IMR-90 (cell line): ENCODE results near the gene CREB3L1. TPM values are rescaled to one million over a fixed set of nuclear protein-coding genes. Genes with fewer than 3 reads are reported as not detected.

ENCODE experiments used
- ATAC-seq: fragments of 200-7000 bp; cut with Tn5 transposase; 2 replicates; pipeline ENCODE4 v1.9.1; 2020; ENCODE audit warnings: low read depth, mild to moderate bottlenecking, moderate library complexity
- BruUV-seq: library from RNA; stranded (reverse); fragments of 400-500 nt; replicated peaks from 2 replicates; lab custom pipeline; 2021; lab: Mats Ljungman, UMichigan
- CTCF ChIA-PET: fragments of 300-600 bp; formaldehyde crosslinking; extraction: SDS; loops from one replicate; lab custom pipeline; 2021; ENCODE audit warnings: antibody characterized with exemption; lab: Yijun Ruan, JAX
- POLR2A ChIA-PET: fragments of 300-600 bp; sonication (Branson Sonifier 250); formaldehyde crosslinking; loops from one replicate; lab custom pipeline; 2022; ENCODE audit warnings: antibody characterized with exemption; ENCODE audit not compliant: unreplicated experiment; lab: Charles Lee
- DNase-seq: peaks from one replicate; pipeline ENCODE4 v3.0.0; 2013
- H2AFZ ChIP-seq: replicated peaks from 2 replicates; pipeline ENCODE3; 2013; ENCODE audit warnings: low read length, mild to moderate bottlenecking; ENCODE audit not compliant: poor library complexity
- H2AK5ac ChIP-seq: 2 replicates; pipeline ENCODE4 v1.6.1; 2013; ENCODE audit warnings: low read depth, low read length, inconsistent platforms
- H2AK9ac ChIP-seq: replicated peaks from 2 replicates; pipeline ENCODE3; 2013; ENCODE audit warnings: mild to moderate bottlenecking, low read depth, low read length, moderate library complexity; ENCODE audit not compliant: poor library complexity
- H2BK120ac ChIP-seq: 2 replicates; pipeline ENCODE4 v1.6.1; 2013; ENCODE audit warnings: low read depth, low read length, inconsistent platforms
- H2BK15ac ChIP-seq: 3 replicates; pipeline ENCODE4 v1.6.1; 2013; ENCODE audit warnings: low read depth, low read length, inconsistent platforms
- H2BK20ac ChIP-seq: 2 replicates; pipeline ENCODE4 v1.6.1; 2013; ENCODE audit warnings: low read depth, mild to moderate bottlenecking, inconsistent platforms, low read length, moderate library complexity
- H2BK5ac ChIP-seq: 2 replicates; pipeline ENCODE4 v1.6.1; 2013; ENCODE audit warnings: mild to moderate bottlenecking, low read depth, low read length, inconsistent platforms; ENCODE audit not compliant: poor library complexity, severe bottlenecking
- H3K14ac ChIP-seq: replicated peaks from 2 replicates; pipeline ENCODE4 v1.6.1; 2013; ENCODE audit warnings: low read depth, low read length, inconsistent platforms
- H3K18ac ChIP-seq: 2 replicates; pipeline ENCODE4 v1.6.1; 2013; ENCODE audit warnings: low read depth, low read length, control low read depth
- H3K23ac ChIP-seq: 2 replicates; pipeline ENCODE4 v1.6.1; 2013; ENCODE audit warnings: low read depth, low read length, inconsistent platforms
- H3K27ac ChIP-seq: 2 replicates; pipeline ENCODE4 v1.5.1; 2013; ENCODE audit warnings: mild to moderate bottlenecking, control low read depth, low read length; ENCODE audit not compliant: insufficient read depth
- H3K27me3 ChIP-seq: 2 replicates; pipeline ENCODE4 v1.6.1; 2013; ENCODE audit warnings: low read length; ENCODE audit not compliant: control insufficient read depth, insufficient read depth
- H3K36me3 ChIP-seq: 2 replicates; pipeline ENCODE4 v1.6.1; 2013; ENCODE audit warnings: low read length, mixed read lengths; ENCODE audit not compliant: control insufficient read depth, insufficient read depth
- H3K4ac ChIP-seq: 2 replicates; pipeline ENCODE4 v1.6.1; 2013; ENCODE audit warnings: low read depth, low read length, inconsistent platforms
- H3K4me1 ChIP-seq: 2 replicates; pipeline ENCODE4 v1.6.1; 2013; ENCODE audit warnings: low read length, mixed read lengths; ENCODE audit not compliant: control insufficient read depth, insufficient read depth
- H3K4me2 ChIP-seq: 2 replicates; pipeline ENCODE4 v1.6.1; 2013; ENCODE audit warnings: low read depth, mild to moderate bottlenecking, control low read depth, low read length, moderate library complexity
- H3K4me3 ChIP-seq: 2 replicates; pipeline ENCODE4 v1.5.1; 2013; ENCODE audit warnings: low read depth, mild to moderate bottlenecking, control low read depth, low read length, moderate library complexity; ENCODE audit not compliant: insufficient read depth
- H3K56ac ChIP-seq: 2 replicates; pipeline ENCODE4 v1.6.1; 2013; ENCODE audit warnings: low read length, inconsistent platforms; ENCODE audit not compliant: insufficient read depth; ENCODE audit errors: extremely low read depth
- H3K79me1 ChIP-seq, 2 experiments: 2 replicates each; pipeline ENCODE4 v1.6.1; 2013; ENCODE audit warnings: low read length in 2 of 2, inconsistent platforms in 1 of 2, low read depth in 1 of 2
- H3K9ac ChIP-seq: 2 replicates; pipeline ENCODE4 v1.6.1; 2013; ENCODE audit warnings: low read depth, low read length, control low read depth
- H3K9me1 ChIP-seq: 2 replicates; pipeline ENCODE4 v1.6.1; 2013; ENCODE audit warnings: low read length, inconsistent platforms; ENCODE audit not compliant: insufficient read depth
- H3K9me3 ChIP-seq: 2 replicates; pipeline ENCODE4 v1.6.1; 2013; ENCODE audit warnings: low read length; ENCODE audit not compliant: control insufficient read depth, insufficient read depth
- H4K20me1 ChIP-seq: 2 replicates; pipeline ENCODE4 v1.6.1; 2013; ENCODE audit warnings: low read length, inconsistent platforms; ENCODE audit not compliant: insufficient read depth
- H4K5ac ChIP-seq: 2 replicates; pipeline ENCODE4 v1.6.1; 2013; ENCODE audit warnings: mild to moderate bottlenecking, low read depth, low read length, control low read depth
- H4K8ac ChIP-seq, 2 experiments: 2 replicates each; pipeline ENCODE4 v1.6.1; 2013; ENCODE audit warnings: low read depth in 2 of 2, low read length in 2 of 2, control low read depth in 1 of 2, inconsistent platforms in 1 of 2
- H4K91ac ChIP-seq: 2 replicates; pipeline ENCODE4 v1.6.1; 2013; ENCODE audit warnings: low read depth, low read length, inconsistent platforms; ENCODE audit not compliant: insufficient read depth
- CEBPB ChIP-seq: IDR thresholded peaks from 2 replicates; pipeline ENCODE4 v1.6.1; 2012; ENCODE audit warnings: low read depth, low read length, improper control_type of control experiment
- MAFK ChIP-seq: IDR thresholded peaks from 2 replicates; pipeline ENCODE4 v1.6.1; 2012; ENCODE audit warnings: low read depth, low read length, improper control_type of control experiment
- MAZ ChIP-seq: IDR thresholded peaks from 2 replicates; pipeline ENCODE4 v1.6.1; 2012; ENCODE audit warnings: low read depth, mild to moderate bottlenecking, low read length, improper control_type of control experiment, moderate library complexity, borderline replicate concordance
- RFX5 ChIP-seq: IDR thresholded peaks from 2 replicates; pipeline ENCODE4 v1.8.0; 2012; ENCODE audit warnings: low read depth, mild to moderate bottlenecking, low read length, moderate library complexity
- SMC3 ChIP-seq: fragments of 150-350 bp; IDR thresholded peaks from 2 replicates; pipeline ENCODE4 v1.6.1; 2016; ENCODE audit warnings: low read depth, mild to moderate bottlenecking, antibody characterized with exemption, low read length, moderate library complexity
- USF2 ChIP-seq: fragments of 150-350 bp; IDR thresholded peaks from 2 replicates; pipeline ENCODE4 v1.6.1; 2017; ENCODE audit warnings: mild to moderate bottlenecking, antibody characterized with exemption, low read length, low read depth
- WGBS, 2 experiments: methylation state at CpG; one replicate each; pipeline versions ENCODE4 v1.1.5 to v1.1.7; 2013; ENCODE audit warnings: missing lambda C conversion rate in 2 of 2; ENCODE audit not compliant: insufficient read length in 1 of 2; ENCODE audit errors: extremely low coverage in 2 of 2; 5-methylcytosine and 5-hydroxymethylcytosine counted together
- dilution Hi-C: fragments of 300-500 bp; cut with HindIII; formaldehyde crosslinking; loops from one replicate; pipeline ENCODE4 v1.14.3; 2018; ENCODE audit warnings: low sequenced_read_pairs; ENCODE audit not compliant: unreplicated experiment
- in situ Hi-C: fragments of 300-500 bp; cut with MboI; formaldehyde crosslinking; loops from 3 replicates; pipeline ENCODE4 v1.14.3; 2019; ENCODE audit warnings: low sequenced_read_pairs, inconsistent platforms, mixed read lengths
- intact Hi-C: fragments of 100-400 bp; cut with micrococcal nuclease; formaldehyde crosslinking; loops from 2 replicates; pipeline ENCODE4 v1.10.0; 2022
- polyA plus RNA-seq, 3 experiments: library from polyadenylated mRNA; depleted of rRNA; stranded (reverse); fragments of >200 nt; gene quantifications; 2 replicates each; pipeline ENCODE4 v1.2.3, GENCODE V29; 2012; ENCODE audit warnings: low replicate concordance in 1 of 3
- total RNA-seq: library from RNA; depleted of rRNA; stranded (reverse); fragments of >200 nt; gene quantifications from 2 replicates; pipeline ENCODE4 v1.2.3, GENCODE V29; 2012

The CREB3L1 gene
- total and polyA plus RNA-seq, 2 of the 4 experiments (the other 2 are of a cell fraction): 8.1 to 82.3 TPM

GRCh38 chr11:46335271-46335670 lies 57.8 kb downstream of the CREB3L1 start:
- no peaks in the 10 kb centered on the region for H4K20me1 ChIP-seq
- intact Hi-C loops (no loop called here), in situ Hi-C loops (no loop called here), dilution Hi-C loops (no loop called here)
- TF ChIP-seq MAFK (no peak), USF2 (no peak), RFX5 (no peak), MAZ (no peak), CEBPB (no peak), SMC3 (no peak)
- H2AFZ ChIP-seq: no peak overlapping the region
- H3K9me3 ChIP-seq: no peaks in the 10 kb centered on the region
- POLR2A ChIA-PET: no interaction called here
- BruUV-seq: no TSS peak
- no peak overlapping the region for H2BK15ac ChIP-seq
- H2BK5ac ChIP-seq: no peak overlapping the region
- H3K4me2 ChIP-seq: no peak overlapping the region
- H4K8ac ChIP-seq: no peak overlapping the region
- peaks cover 6% of the 10 kb centered on the region for H3K4me1 ChIP-seq
- H2AK9ac ChIP-seq: no peak overlapping the region
- H2BK20ac ChIP-seq: no peak overlapping the region
- peaks cover 45% of the 10 kb centered on the region for H3K27me3 ChIP-seq
- no peak overlapping the region for H3K27ac ChIP-seq
- H3K4me3 ChIP-seq: no peak overlapping the region
- CTCF ChIA-PET: no interaction called here
- no peak overlapping the region for H3K23ac ChIP-seq
- DNase-seq (no peak), ATAC-seq (no peak)
- H3K9me1 ChIP-seq: peaks cover 2% of the 10 kb centered on the region
- no peaks in the 10 kb centered on the region for H3K36me3 ChIP-seq
- no CpG with 5 or more reads among the region's 6 CpGs for WGBS, 2 experiments
- H3K56ac ChIP-seq: no peak overlapping the region
- no peak overlapping the region for H3K9ac ChIP-seq
- H3K18ac ChIP-seq: no peak overlapping the region
- H3K4ac ChIP-seq: no peak overlapping the region
- H3K14ac ChIP-seq: no peak overlapping the region
- H2AK5ac ChIP-seq: no peak overlapping the region
- no peak overlapping the region for H4K91ac ChIP-seq
- H3K79me1 ChIP-seq: no peaks in the 10 kb centered on the region
- H4K5ac ChIP-seq: no peak overlapping the region
- no peak overlapping the region for H2BK120ac ChIP-seq
